ENCODE results near the gene UGT1A8.

UGT1A8 gene

DNA sequence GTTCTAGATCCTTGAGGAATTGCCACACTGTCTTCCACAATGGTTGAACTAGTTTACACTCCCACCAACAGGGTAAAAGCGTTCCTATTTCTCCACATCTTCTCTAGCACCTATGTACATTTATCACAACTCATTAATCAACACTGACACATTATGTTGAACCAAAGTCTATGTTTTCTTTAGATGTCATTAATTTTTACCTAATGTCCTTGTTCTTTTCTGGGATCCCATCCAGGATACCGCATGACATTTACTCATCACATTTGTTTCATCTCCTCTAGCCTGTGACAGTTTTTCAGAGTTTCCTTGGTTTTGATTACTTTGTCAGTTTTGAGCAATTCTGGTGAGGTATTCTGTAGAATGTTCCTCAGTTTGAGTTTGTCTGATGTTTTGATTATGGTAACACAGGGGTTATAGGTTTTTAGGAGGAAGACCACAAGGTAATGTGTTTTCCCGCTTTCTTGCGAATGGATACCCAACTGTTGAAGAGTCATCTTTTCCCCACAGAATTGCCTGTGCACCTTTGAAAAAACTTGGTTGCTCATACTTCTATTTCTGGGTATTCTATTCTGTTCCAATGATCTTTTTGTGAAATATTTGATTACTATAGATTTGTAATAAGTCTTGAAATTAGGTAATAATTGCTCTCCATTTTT, 51.3 kb downstream of the UGT1A8 start:
- TF ChIP-seq GABPA (IDR thresholded peaks at IDR 0.05; ENCODE audit: low read depth) = no peak
- TF ChIP-seq POLR2AphosphoS5 (IDR thresholded peaks at IDR 0.05; ENCODE audit: low read depth) = no peak
- no peak for TF ChIP-seq REST (IDR thresholded peaks at IDR 0.05; ENCODE audit: insufficient replicate concordance, low read depth)
- TF ChIP-seq SPI1 (IDR thresholded peaks at IDR 0.05; ENCODE audit: borderline replicate concordance, low read depth) = no peak
- TF ChIP-seq, protein P1, sequence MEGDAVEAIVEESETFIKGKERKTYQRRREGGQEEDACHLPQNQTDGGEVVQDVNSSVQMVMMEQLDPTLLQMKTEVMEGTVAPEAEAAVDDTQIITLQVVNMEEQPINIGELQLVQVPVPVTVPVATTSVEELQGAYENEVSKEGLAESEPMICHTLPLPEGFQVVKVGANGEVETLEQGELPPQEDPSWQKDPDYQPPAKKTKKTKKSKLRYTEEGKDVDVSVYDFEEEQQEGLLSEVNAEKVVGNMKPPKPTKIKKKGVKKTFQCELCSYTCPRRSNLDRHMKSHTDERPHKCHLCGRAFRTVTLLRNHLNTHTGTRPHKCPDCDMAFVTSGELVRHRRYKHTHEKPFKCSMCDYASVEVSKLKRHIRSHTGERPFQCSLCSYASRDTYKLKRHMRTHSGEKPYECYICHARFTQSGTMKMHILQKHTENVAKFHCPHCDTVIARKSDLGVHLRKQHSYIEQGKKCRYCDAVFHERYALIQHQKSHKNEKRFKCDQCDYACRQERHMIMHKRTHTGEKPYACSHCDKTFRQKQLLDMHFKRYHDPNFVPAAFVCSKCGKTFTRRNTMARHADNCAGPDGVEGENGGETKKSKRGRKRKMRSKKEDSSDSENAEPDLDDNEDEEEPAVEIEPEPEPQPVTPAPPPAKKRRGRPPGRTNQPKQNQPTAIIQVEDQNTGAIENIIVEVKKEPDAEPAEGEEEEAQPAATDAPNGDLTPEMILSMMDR (IDR thresholded peaks at IDR 0.05; ENCODE audit: insufficient read depth, low read length) = no peak
- H3K27ac ChIP-seq (replicated peaks) = no peak overlapping the region
- DNase-seq (ENCODE audit: low read depth in 1 of 2, low spot score in 1 of 2) = no peak
- H3K27me3 ChIP-seq (ENCODE audit: insufficient read depth, poor library complexity, severe bottlenecking) = no peaks in the 10 kb centered on the region
- H3K4me3 ChIP-seq (replicated peaks; ENCODE audit: insufficient read depth, low read length) = no peak overlapping the region

GRCh38 chr2:233671290-233672161, 54.1 kb downstream of the UGT1A8 start, which contains the start of gene UGT1A9:
Gene UGT1A9 (plus strand): TSS chr2:233671898. CDS start chr2:233671935, 37 bp downstream.
- no peak for DNase-seq (ENCODE audit: low read depth in 1 of 2, low spot score in 1 of 2)
- Histone ChIP-seq H3K27ac (replicated peaks) (no peak within 1 kb of the TSS), H3K4me3 (replicated peaks; ENCODE audit: insufficient read depth, low read length) (no peak within 1 kb of the TSS), H3K27me3 (ENCODE audit: insufficient read depth, poor library complexity, severe bottlenecking) (no peaks in the 10 kb centered on the region)
- TF ChIP-seq POLR2AphosphoS5 (IDR thresholded peaks at IDR 0.05; ENCODE audit: low read depth) (no peak), GABPA (IDR thresholded peaks at IDR 0.05; ENCODE audit: low read depth) (no peak), REST (IDR thresholded peaks at IDR 0.05; ENCODE audit: insufficient replicate concordance, low read depth) (no peak), SPI1 (IDR thresholded peaks at IDR 0.05; ENCODE audit: borderline replicate concordance, low read depth) (no peak)
- TF ChIP-seq, protein P1 (IDR thresholded peaks at IDR 0.05; ENCODE audit: insufficient read depth, low read length) = no peak

- TF ChIP-seq POLR2AphosphoS5 (IDR thresholded peaks at IDR 0.05; ENCODE audit: low read depth) (no peak), REST (IDR thresholded peaks at IDR 0.05; ENCODE audit: insufficient replicate concordance, low read depth) (no peak), GABPA (IDR thresholded peaks at IDR 0.05; ENCODE audit: low read depth) (no peak), SPI1 (IDR thresholded peaks at IDR 0.05; ENCODE audit: borderline replicate concordance, low read depth) (no peak)
- TF ChIP-seq, protein P1 (IDR thresholded peaks at IDR 0.05; ENCODE audit: insufficient read depth, low read length) = no peak
- no peak overlapping the region for H3K27ac ChIP-seq (replicated peaks)
- DNase-seq (ENCODE audit: low read depth in 1 of 2, low spot score in 1 of 2) = no peak
Observed at GRCh38 chr2:233672886-233673285, 55.5 kb downstream of the UGT1A8 start.

More at GRCh38 chr2:233672886-233673285, 55.5 kb downstream of the UGT1A8 start:
- no peaks in the 10 kb centered on the region for H3K27me3 ChIP-seq (ENCODE audit: insufficient read depth, poor library complexity, severe bottlenecking)
- H3K4me3 ChIP-seq (replicated peaks; ENCODE audit: insufficient read depth, low read length) = no peak overlapping the region

All from HL-60 (cell line).